Caco-2 (cell line): ENCODE results near the gene LPIN1. TPM values are rescaled to one million over a fixed set of nuclear protein-coding genes. Genes with fewer than 3 reads are reported as not detected.

Experiments
- BruUV-seq: library from RNA; stranded (reverse); fragments of 400-500 nt; replicated peaks from 2 replicates; lab custom pipeline; 2021; lab: Mats Ljungman, UMichigan
- CTCF ChIA-PET: fragments of 300-600 bp; sonication (Branson Sonifier 250); formaldehyde crosslinking; loops from one replicate; lab custom pipeline; 2022; ENCODE audit warnings: antibody characterized with exemption; lab: Charles Lee
- POLR2A ChIA-PET: fragments of 300-600 bp; sonication (Branson Sonifier 250); formaldehyde crosslinking; loops from one replicate; lab custom pipeline; 2022; ENCODE audit warnings: antibody characterized with exemption; lab: Charles Lee
- DNase-seq, 2 experiments: peaks; one replicate each; pipeline versions ENCODE4 v3.0.0 to v3.0.0-alpha.2; 2020 to 2022
- H3K27me3 ChIP-seq: replicated peaks from 2 replicates; pipeline ENCODE4 v1.6.0; 2011; ENCODE audit warnings: low read length; ENCODE audit not compliant: control insufficient read depth, insufficient read depth
- H3K36me3 ChIP-seq: 2 replicates; pipeline ENCODE4 v1.5.1; 2011; ENCODE audit warnings: low read length; ENCODE audit not compliant: control insufficient read depth, insufficient read depth
- H3K4me1 ChIP-seq: fragments of 250-450 bp; sonication (Bioruptor Pico); 2 replicates; pipeline ENCODE4 v1.5.1; 2020; ENCODE audit warnings: mild to moderate bottlenecking
- H3K4me3 ChIP-seq: 2 replicates; pipeline ENCODE4 v1.5.1; 2011; ENCODE audit warnings: low read depth, mild to moderate bottlenecking, control low read depth, low read length
- H3K9me3 ChIP-seq: fragments of 250-450 bp; sonication (Bioruptor Pico); 2 replicates; pipeline ENCODE4 v1.5.1; 2020; ENCODE audit warnings: mild to moderate bottlenecking, moderate library complexity
- H3K27ac Mint-ChIP-seq: one replicate; pipeline ENCODE4 v1.8.0; 2022; ENCODE audit warnings: mixed read lengths; ENCODE audit not compliant: unreplicated experiment
- H3K27me3 Mint-ChIP-seq: one replicate; pipeline ENCODE4 v1.8.0; 2022; ENCODE audit warnings: mixed read lengths; ENCODE audit not compliant: insufficient read depth, unreplicated experiment
- H3K36me3 Mint-ChIP-seq: one replicate; pipeline ENCODE4 v1.8.0; 2022; ENCODE audit warnings: mild to moderate bottlenecking, mixed read lengths; ENCODE audit not compliant: insufficient read depth, unreplicated experiment
- H3K4me1 Mint-ChIP-seq: one replicate; pipeline ENCODE4 v1.8.0; 2022; ENCODE audit warnings: low read depth, mixed read lengths; ENCODE audit not compliant: unreplicated experiment
- H3K4me3 Mint-ChIP-seq: one replicate; pipeline ENCODE4 v1.8.0; 2022; ENCODE audit warnings: mild to moderate bottlenecking, moderate library complexity, mixed read lengths; ENCODE audit not compliant: unreplicated experiment
- H3K9me3 Mint-ChIP-seq: one replicate; pipeline ENCODE4 v1.8.0; 2022; ENCODE audit warnings: mixed read lengths; ENCODE audit not compliant: unreplicated experiment
- CTCF ChIP-seq, 2 experiments: fragments of 200-600 bp in 1 of 2; IDR thresholded peaks; 1 replicate in 1 of 2; 2 replicates in 1 of 2; pipeline versions ENCODE4 v1.5.1 to v1.8.0; 2011 to 2022; ENCODE audit warnings: antibody characterized with exemption in 1 of 2, control low read depth in 1 of 2, inconsistent platforms in 1 of 2, low read depth in 1 of 2, low read length in 1 of 2, mild to moderate bottlenecking in 1 of 2, moderate library complexity in 1 of 2; ENCODE audit not compliant: insufficient read depth in 1 of 2, severe bottlenecking in 1 of 2, unreplicated experiment in 1 of 2
- intact Hi-C: fragments of 100-400 bp; cut with micrococcal nuclease; formaldehyde crosslinking; loops from one replicate; pipeline ENCODE4 v1.10.0; 2022; ENCODE audit not compliant: unreplicated experiment
- total RNA-seq: library from RNA; stranded (reverse); gene quantifications from 2 replicates; pipeline ENCODE4 v1.2.3, GENCODE V29; 2022

LPIN1 gene
- total RNA-seq, 1 experiment from 2014 or later: 12.5 TPM

DNA sequence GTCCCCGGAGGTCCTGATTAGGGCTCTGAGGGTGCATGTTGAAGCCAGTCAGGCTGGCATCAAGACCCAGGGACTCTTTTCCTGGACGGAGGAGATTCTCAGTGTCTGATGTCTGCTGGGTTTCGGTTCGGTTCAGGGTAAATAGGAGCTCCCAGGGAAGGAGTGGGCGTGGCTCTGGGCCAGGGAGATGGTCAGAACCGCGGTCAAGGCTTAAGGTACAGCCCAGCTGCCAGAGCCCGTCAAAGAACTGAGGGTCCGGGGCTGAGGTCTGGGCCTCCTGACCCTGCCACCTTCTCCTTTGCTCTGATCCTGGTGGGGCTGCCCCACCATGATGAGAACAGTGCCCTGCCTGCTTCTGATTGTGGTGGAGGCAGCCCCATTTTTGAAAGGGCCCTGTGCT is 39.8 kb downstream of the LPIN1 start:
- intact Hi-C loops: no loop called here
- DNase-seq: no peak
- ChIA-PET POLR2A (no interaction called here), CTCF (interaction anchor here (0.6 kb wide), 1 partner anchor 1210 kb away, joined by 3 read pairs; no protein-coding TSS in a partner anchor)
- no peaks in the 10 kb centered on the region for H3K4me1 ChIP-seq
- TF ChIP-seq CTCF (IDR thresholded peaks at IDR 0.05; ENCODE audit: insufficient read depth in 1 of 2, low read depth in 1 of 2, low read length in 1 of 2, severe bottlenecking in 1 of 2, unreplicated experiment in 1 of 2): no peak
- no peak overlapping the region for H3K4me3 ChIP-seq
- Mint-ChIP-seq H3K9me3 (no peaks in the 10 kb centered on the region), H3K4me1 (no peaks in the 10 kb centered on the region), H3K27ac (no peak overlapping the region), H3K36me3 (peaks cover 19% of the 10 kb centered on the region), H3K27me3 (no peaks in the 10 kb centered on the region), H3K4me3 (no peak overlapping the region)
- no peaks in the 10 kb centered on the region for H3K9me3 ChIP-seq
- no peaks in the 10 kb centered on the region for H3K27me3 ChIP-seq
- H3K36me3 ChIP-seq: no peaks in the 10 kb centered on the region
- BruUV-seq: no TSS peak

DNA sequence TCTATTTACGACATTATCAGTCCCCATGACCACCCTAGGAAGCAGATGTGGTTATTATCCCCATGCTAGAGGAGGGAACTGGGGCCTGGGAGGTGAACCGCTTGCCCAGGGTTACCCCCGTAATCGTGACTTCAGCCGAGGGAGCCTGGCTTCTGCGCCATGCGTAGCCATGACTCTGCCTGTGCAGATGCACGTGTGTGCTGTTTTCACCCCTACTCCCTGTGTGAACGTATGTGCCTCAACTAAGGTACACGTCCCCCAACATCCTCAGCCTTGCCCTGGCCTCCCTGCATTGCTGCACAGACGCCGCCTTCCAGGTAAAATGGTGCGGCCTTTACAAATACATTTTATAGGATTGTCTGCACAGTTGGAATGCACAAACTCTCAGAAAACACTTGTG is 40.2 kb downstream of the LPIN1 start:
- no peaks in the 10 kb centered on the region for H3K36me3 ChIP-seq
- ChIA-PET POLR2A (no interaction called here), CTCF (no interaction called here)
- no peak for DNase-seq
- Mint-ChIP-seq H3K36me3 (peaks cover 21% of the 10 kb centered on the region), H3K4me3 (no peak overlapping the region), H3K4me1 (no peaks in the 10 kb centered on the region), H3K27ac (no peak overlapping the region), H3K27me3 (no peaks in the 10 kb centered on the region), H3K9me3 (no peaks in the 10 kb centered on the region)
- no peaks in the 10 kb centered on the region for H3K27me3 ChIP-seq
- no peak overlapping the region for H3K4me3 ChIP-seq
- intact Hi-C loops: no loop called here
- BruUV-seq: no TSS peak
- no peaks in the 10 kb centered on the region for H3K9me3 ChIP-seq
- no peak for TF ChIP-seq CTCF (IDR thresholded peaks at IDR 0.05; ENCODE audit: insufficient read depth in 1 of 2, low read depth in 1 of 2, low read length in 1 of 2, severe bottlenecking in 1 of 2, unreplicated experiment in 1 of 2)
- no peaks in the 10 kb centered on the region for H3K4me1 ChIP-seq

- no peaks in the 10 kb centered on the region for H3K36me3 ChIP-seq
- Mint-ChIP-seq H3K4me3 (no peak overlapping the region), H3K27me3 (no peaks in the 10 kb centered on the region), H3K36me3 (peaks cover 28% of the 10 kb centered on the region), H3K9me3 (no peaks in the 10 kb centered on the region), H3K27ac (no peak overlapping the region), H3K4me1 (no peaks in the 10 kb centered on the region)
- no peaks in the 10 kb centered on the region for H3K9me3 ChIP-seq
- ChIA-PET POLR2A (no interaction called here), CTCF (no interaction called here)
- intact Hi-C loops: no loop called here
- no peak for TF ChIP-seq CTCF (IDR thresholded peaks at IDR 0.05; ENCODE audit: insufficient read depth in 1 of 2, low read depth in 1 of 2, low read length in 1 of 2, severe bottlenecking in 1 of 2, unreplicated experiment in 1 of 2)
- no TSS peak for BruUV-seq
- H3K27me3 ChIP-seq: no peaks in the 10 kb centered on the region
- H3K4me1 ChIP-seq: no peaks in the 10 kb centered on the region
- H3K4me3 ChIP-seq: no peak overlapping the region
- DNase-seq: no peak
Measured at GRCh38 chr2:11787991-11788390, 41.6 kb downstream of the LPIN1 start.
